Tibial nerve (tissue), 4 donors: ENCODE measurements around the gene LAMB1.

ENCODE experiments used
- EP300 ChIP-seq, 2 donors: sonication (generic); formaldehyde crosslinking; IDR thresholded peaks; one replicate each; pipeline ENCODE4 v1.6.1; 2017; ENCODE audit warnings: antibody characterized with exemption in 2 of 2, mild to moderate bottlenecking in 1 of 2
- POLR2A ChIP-seq, 2 donors: fragments of 450-650 bp; IDR thresholded peaks; one replicate each; pipeline ENCODE4 v1.6.1; 2017; ENCODE audit warnings: antibody characterized with exemption in 2 of 2, mild to moderate bottlenecking in 2 of 2, moderate library complexity in 2 of 2
- TF ChIP-seq, protein P1 (sequence below), 5 experiments: fragments of 200-600 bp in 3 of 5; fragments of 450-650 bp in 2 of 5; sonication (generic) in 3 of 5; IDR thresholded peaks; one replicate each; pipeline ENCODE4 v1.5.1; 2016 to 2019; ENCODE audit warnings: antibody characterized with exemption in 5 of 5, mild to moderate bottlenecking in 3 of 5, moderate library complexity in 2 of 5

DNA sequence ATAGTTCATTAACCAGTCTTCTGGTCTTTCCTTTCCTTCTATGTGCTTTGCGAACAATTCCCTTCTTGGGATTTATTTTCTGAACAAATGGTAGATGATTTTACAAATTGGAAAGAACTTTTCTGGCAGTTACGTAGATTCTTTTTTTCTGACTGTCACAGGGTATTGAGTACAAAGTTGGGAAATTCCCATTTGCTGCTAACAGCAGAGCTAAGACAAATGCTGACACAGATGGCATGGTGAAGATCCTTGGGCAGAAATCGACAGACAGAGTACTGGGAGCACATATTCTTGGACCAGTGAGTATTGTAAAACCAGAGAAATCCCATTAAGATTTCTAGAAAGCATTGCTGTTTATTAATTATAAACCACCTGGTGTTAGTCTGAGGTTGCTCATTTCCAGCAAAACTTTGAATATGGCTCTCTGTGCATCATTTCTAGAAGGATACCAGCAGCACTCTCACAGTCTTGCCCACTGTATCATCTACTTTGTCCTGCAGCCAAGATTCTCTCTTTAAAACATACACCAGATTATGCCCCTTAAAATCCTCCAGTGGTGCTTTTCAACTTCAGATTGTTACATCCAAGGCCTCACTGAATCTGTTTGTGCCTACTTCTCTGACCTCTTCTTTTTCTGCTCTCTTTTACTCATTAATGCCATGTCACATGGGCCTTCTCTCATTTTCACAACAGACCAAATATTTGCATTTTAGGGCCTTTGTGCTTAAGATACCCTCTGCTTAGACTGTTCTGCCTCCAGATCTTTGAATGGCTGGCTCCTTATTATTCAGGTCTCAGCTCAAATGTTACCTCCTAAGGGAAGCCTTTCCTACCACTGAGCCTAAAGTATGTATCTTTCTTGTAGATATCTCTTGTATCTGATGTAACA lies 85.0 kb downstream of the LAMB1 start:
- TF ChIP-seq, protein P1, sequence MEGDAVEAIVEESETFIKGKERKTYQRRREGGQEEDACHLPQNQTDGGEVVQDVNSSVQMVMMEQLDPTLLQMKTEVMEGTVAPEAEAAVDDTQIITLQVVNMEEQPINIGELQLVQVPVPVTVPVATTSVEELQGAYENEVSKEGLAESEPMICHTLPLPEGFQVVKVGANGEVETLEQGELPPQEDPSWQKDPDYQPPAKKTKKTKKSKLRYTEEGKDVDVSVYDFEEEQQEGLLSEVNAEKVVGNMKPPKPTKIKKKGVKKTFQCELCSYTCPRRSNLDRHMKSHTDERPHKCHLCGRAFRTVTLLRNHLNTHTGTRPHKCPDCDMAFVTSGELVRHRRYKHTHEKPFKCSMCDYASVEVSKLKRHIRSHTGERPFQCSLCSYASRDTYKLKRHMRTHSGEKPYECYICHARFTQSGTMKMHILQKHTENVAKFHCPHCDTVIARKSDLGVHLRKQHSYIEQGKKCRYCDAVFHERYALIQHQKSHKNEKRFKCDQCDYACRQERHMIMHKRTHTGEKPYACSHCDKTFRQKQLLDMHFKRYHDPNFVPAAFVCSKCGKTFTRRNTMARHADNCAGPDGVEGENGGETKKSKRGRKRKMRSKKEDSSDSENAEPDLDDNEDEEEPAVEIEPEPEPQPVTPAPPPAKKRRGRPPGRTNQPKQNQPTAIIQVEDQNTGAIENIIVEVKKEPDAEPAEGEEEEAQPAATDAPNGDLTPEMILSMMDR (IDR thresholded peaks at IDR 0.05), result no peak
- no peak for TF ChIP-seq POLR2A (IDR thresholded peaks at IDR 0.05)
- TF ChIP-seq EP300 (IDR thresholded peaks at IDR 0.05), result no peak
